ENCODE measurements around the gene AGFG2. TPM values are rescaled to one million over a fixed set of nuclear protein-coding genes. Genes with fewer than 3 reads are reported as not detected.

Gene AGFG2
- total and polyA plus RNA-seq, 2 of the 13 experiments (the other 11 are each of a cell fraction or from before 2014, with no cell fraction given): 125 to 132 TPM

GRCh38 chr7:100604976-100605911 is 66.2 kb downstream of the AGFG2 start:
- no peaks in the 10 kb centered on the region for H3K79me2 ChIP-seq (ENCODE audit: insufficient read depth, low read length)
- no peak overlapping the region for H3K4me2 ChIP-seq (ENCODE audit: low read depth, low read length)
- ATAC-seq (no peak), FAIRE-seq (no peak), DNase-seq (ENCODE audit: low spot score) (no peak)
- intact Hi-C loops (cut with micrococcal nuclease; ENCODE audit: unreplicated experiment): no loop called here
- in situ Hi-C loops (cut with HindIII; ENCODE audit: extremely low pct_ligation_motif_present, low pct_unique_long_range_greater_than_20kb): no loop called here
- no peak overlapping the region for H3K9ac ChIP-seq (ENCODE audit: insufficient read depth, low read depth, low read length)
- H3K36me3 ChIP-seq (replicated peaks in 1 of 2; ENCODE audit: control insufficient read depth in 1 of 2, insufficient read depth in 2 of 2, low read length in 2 of 2): no peaks in the 10 kb centered on the region
- H3K4me1 ChIP-seq (ENCODE audit: insufficient read depth, low read length): peaks cover 39% of the 10 kb centered on the region
- H4K20me1 ChIP-seq (ENCODE audit: insufficient read depth, low read length): no peaks in the 10 kb centered on the region
- no peak overlapping the region for H3K27ac ChIP-seq (ENCODE audit: extremely low read length, insufficient read depth, low read length)
- POLR2A ChIA-PET: no interaction called here
- CTCF ChIA-PET (ENCODE audit: low intra/inter-chr PET ratio, low total read pairs): no interaction called here
- 95% methylated on average over 67 of the region's 68 CpGs for WGBS (ENCODE audit: low lambda C conversion rate)
- no peak overlapping the region for H2AFZ ChIP-seq (ENCODE audit: low read length)
- no peaks in the 10 kb centered on the region for H3K9me3 ChIP-seq (ENCODE audit: low read length)
- no peak overlapping the region for H3K4me3 ChIP-seq (replicated peaks in 1 of 3; ENCODE audit: insufficient read depth in 1 of 3, low read depth in 2 of 3, low read length in 3 of 3)
- TF ChIP-seq ZNF20 (CRISPR knock-in tag; IDR thresholded peaks at IDR 0.05) (no peak), ZNF260 (CRISPR knock-in tag; IDR thresholded peaks at IDR 0.05; ENCODE audit: borderline replicate concordance, low read depth) (no peak), ZNF577 (CRISPR knock-in tag; IDR thresholded peaks at IDR 0.05; ENCODE audit: borderline replicate concordance, low read depth) (no peak), NCOA2 (CRISPR knock-in tag; IDR thresholded peaks at IDR 0.05) (no peak), PAF1 (CRISPR knock-in tag; IDR thresholded peaks at IDR 0.05) (no peak), ZBTB21 (CRISPR knock-in tag; IDR thresholded peaks at IDR 0.05) (no peak), HINFP (CRISPR knock-in tag; IDR thresholded peaks at IDR 0.05; ENCODE audit: low read depth) (no peak), ZNF251 (CRISPR knock-in tag; IDR thresholded peaks at IDR 0.05) (no peak), ZNF350 (CRISPR knock-in tag; IDR thresholded peaks at IDR 0.05; ENCODE audit: borderline replicate concordance, low read depth) (no peak), XBP1 (CRISPR knock-in tag; IDR thresholded peaks at IDR 0.05) (no peak), JUN (CRISPR knock-in tag; IDR thresholded peaks at IDR 0.05) (no peak), CCAR2 (optimal IDR thresholded peaks at IDR 0.05; ENCODE audit: low read depth, low read length) (no peak), PBX2 (CRISPR knock-in tag; IDR thresholded peaks at IDR 0.05) (no peak), ZBTB8A (CRISPR knock-in tag; IDR thresholded peaks at IDR 0.05; ENCODE audit: borderline replicate concordance, low read depth) (no peak), ZNF746 (CRISPR knock-in tag; IDR thresholded peaks at IDR 0.05) (no peak), CTCF (CRISPR knock-in tag; IDR thresholded peaks at IDR 0.05) (no peak), MEIS2 (CRISPR knock-in tag; IDR thresholded peaks at IDR 0.05) (no peak), KAT2B (IDR thresholded peaks at IDR 0.05; ENCODE audit: borderline replicate concordance, low read depth, low read length) (no peak)
- TF ChIP-seq, protein P1, sequence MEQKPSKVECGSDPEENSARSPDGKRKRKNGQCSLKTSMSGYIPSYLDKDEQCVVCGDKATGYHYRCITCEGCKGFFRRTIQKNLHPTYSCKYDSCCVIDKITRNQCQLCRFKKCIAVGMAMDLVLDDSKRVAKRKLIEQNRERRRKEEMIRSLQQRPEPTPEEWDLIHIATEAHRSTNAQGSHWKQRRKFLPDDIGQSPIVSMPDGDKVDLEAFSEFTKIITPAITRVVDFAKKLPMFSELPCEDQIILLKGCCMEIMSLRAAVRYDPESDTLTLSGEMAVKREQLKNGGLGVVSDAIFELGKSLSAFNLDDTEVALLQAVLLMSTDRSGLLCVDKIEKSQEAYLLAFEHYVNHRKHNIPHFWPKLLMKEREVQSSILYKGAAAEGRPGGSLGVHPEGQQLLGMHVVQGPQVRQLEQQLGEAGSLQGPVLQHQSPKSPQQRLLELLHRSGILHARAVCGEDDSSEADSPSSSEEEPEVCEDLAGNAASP (CRISPR knock-in tag; IDR thresholded peaks at IDR 0.05; ENCODE audit: borderline replicate concordance): no peak
- no TSS peak for BruUV-seq (replicated peaks)
- H3K27me3 ChIP-seq (ENCODE audit: control insufficient read depth in 1 of 2, insufficient read depth in 2 of 2, low read length in 2 of 2): no peaks in the 10 kb centered on the region
